ENCODE measurements around the gene MAPK7. TPM values are rescaled to one million over a fixed set of nuclear protein-coding genes. Genes with fewer than 3 reads are reported as not detected.

Gene MAPK7
- total and polyA plus RNA-seq, 2 of the 4 experiments (the other 2 are of a cell fraction), result 9.7 to 25.4 TPM

DNA sequence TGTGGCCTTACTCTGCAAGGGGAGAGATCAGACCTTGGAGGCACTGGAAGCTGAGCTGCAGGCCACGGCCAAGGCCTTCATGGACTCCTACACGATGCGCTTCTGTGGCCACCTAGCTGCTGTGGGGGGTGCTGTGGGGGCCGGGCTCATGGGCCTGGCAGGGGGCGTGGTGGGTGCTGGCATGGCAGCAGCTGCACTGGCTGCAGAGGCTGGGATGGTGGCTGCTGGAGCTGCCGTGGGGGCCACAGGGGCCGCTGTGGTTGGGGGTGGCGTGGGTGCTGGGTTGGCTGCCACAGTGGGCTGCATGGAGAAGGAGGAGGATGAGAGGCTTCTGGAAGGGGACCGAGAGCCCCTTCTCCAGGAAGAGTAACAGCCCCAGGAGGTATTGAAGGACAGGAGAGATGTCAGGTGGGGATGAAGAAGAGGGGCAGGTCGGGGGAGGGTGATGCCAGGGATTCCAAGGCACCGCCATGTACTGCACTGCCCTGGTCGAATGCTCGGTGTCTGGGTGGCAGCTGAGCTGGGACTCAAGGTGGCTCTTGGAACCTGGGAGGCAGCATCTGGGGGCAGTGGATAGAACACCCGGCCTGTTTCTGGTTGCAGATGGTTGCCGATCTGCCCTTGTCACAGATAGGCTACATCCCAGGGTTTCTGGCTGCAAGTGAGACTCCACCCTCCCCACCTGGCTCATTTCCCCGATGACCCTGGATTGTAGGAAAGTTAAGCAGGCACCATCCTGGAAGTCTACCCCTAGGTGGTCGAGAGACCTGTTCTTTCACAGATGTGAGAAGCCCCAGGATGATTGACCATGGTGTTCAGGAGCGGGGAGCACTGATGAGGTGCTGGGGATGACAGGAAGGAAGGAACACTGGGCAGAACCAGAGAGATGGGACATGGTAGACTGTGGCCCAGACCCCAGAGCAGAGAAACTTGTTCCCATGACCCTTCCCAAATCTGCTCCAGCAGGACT is 37.8 kb downstream of the MAPK7 start:
- ChIA-PET CTCF (no interaction called here), POLR2A (ENCODE audit: unreplicated experiment) (no interaction called here)
- Histone ChIP-seq H3K14ac (replicated peaks; ENCODE audit: low read depth, low read length) (no peak overlapping the region), H3K4me2 (ENCODE audit: low read depth, low read length) (no peak overlapping the region), H2BK5ac (ENCODE audit: low read depth, low read length, poor library complexity, severe bottlenecking) (no peak overlapping the region), H3K27me3 (ENCODE audit: control insufficient read depth, insufficient read depth, low read length) (peaks cover 2% of the 10 kb centered on the region), H3K56ac (ENCODE audit: extremely low read depth, insufficient read depth, low read length) (no peak overlapping the region), H2AFZ (replicated peaks; ENCODE audit: low read length, poor library complexity) (no peak overlapping the region), H3K4me1 (ENCODE audit: control insufficient read depth, insufficient read depth, low read length) (peaks cover 9% of the 10 kb centered on the region), H3K27ac (ENCODE audit: insufficient read depth, low read length) (no peak overlapping the region), H3K9me1 (ENCODE audit: insufficient read depth, low read length) (no peaks in the 10 kb centered on the region), H3K9me3 (ENCODE audit: control insufficient read depth, insufficient read depth, low read length) (no peaks in the 10 kb centered on the region; the same call in 1 of the 2 replicates), H2BK20ac (ENCODE audit: low read depth, low read length) (no peak overlapping the region), H2AK5ac (ENCODE audit: low read depth, low read length) (no peak overlapping the region), H4K5ac (ENCODE audit: low read depth, low read length) (no peak overlapping the region), H4K8ac (ENCODE audit: low read depth in 2 of 2, low read length in 2 of 2) (no peak overlapping the region), H3K23ac (ENCODE audit: low read depth, low read length) (no peak overlapping the region), H2BK15ac (ENCODE audit: low read depth, low read length) (no peak overlapping the region), H4K91ac (ENCODE audit: insufficient read depth, low read depth, low read length) (no peak overlapping the region), H2BK120ac (ENCODE audit: low read depth, low read length) (no peak overlapping the region), H4K20me1 (ENCODE audit: insufficient read depth, low read length) (no peaks in the 10 kb centered on the region), H3K4me3 (ENCODE audit: insufficient read depth, low read depth, low read length) (no peak overlapping the region), H3K9ac (ENCODE audit: low read depth, low read length) (no peak overlapping the region), H3K36me3 (ENCODE audit: control insufficient read depth, insufficient read depth, low read length) (no peaks in the 10 kb centered on the region), H3K79me1 (ENCODE audit: low read depth in 1 of 2, low read length in 2 of 2) (no peaks in the 10 kb centered on the region), H3K18ac (ENCODE audit: low read depth, low read length) (no peak overlapping the region), H3K4ac (ENCODE audit: low read depth, low read length) (no peak overlapping the region), H2AK9ac (replicated peaks; ENCODE audit: low read depth, low read length, poor library complexity) (no peak overlapping the region)
- BruUV-seq (replicated peaks), result no TSS peak
- intact Hi-C loops (cut with micrococcal nuclease) (no loop called here), in situ Hi-C loops (cut with MboI; ENCODE audit: low sequenced_read_pairs) (no loop called here), dilution Hi-C loops (cut with HindIII; ENCODE audit: low sequenced_read_pairs, unreplicated experiment) (no loop called here)
- WGBS, 2 experiments (ENCODE audit: extremely low coverage in 2 of 2, insufficient read length in 1 of 2), result 90% methylated on average over 10 of the region's 18 CpGs; no CpG with 5 or more reads in 1 of the 2 experiments
- ATAC-seq (ENCODE audit: low read depth) (no peak), DNase-seq (no peak)
- TF ChIP-seq RAD21 (IDR thresholded peaks at IDR 0.05; ENCODE audit: low read length) (no peak), MAFK (IDR thresholded peaks at IDR 0.05; ENCODE audit: low read depth, low read length) (no peak), SMC3 (IDR thresholded peaks at IDR 0.05; ENCODE audit: low read depth, low read length) (no peak), ELK1 (IDR thresholded peaks at IDR 0.05; ENCODE audit: borderline replicate concordance, low read depth, low read length) (no peak), RCOR1 (IDR thresholded peaks at IDR 0.05; ENCODE audit: insufficient replicate concordance, low read length) (no peak), POLR2A (IDR thresholded peaks at IDR 0.05; ENCODE audit: low read depth, low read length) (no peak), CEBPB (IDR thresholded peaks at IDR 0.05; ENCODE audit: low read depth, low read length) (no peak), CHD1 (IDR thresholded peaks at IDR 0.05; ENCODE audit: low read depth, low read length) (no peak), FOS (IDR thresholded peaks at IDR 0.05; ENCODE audit: low read depth, low read length) (no peak), RFX5 (IDR thresholded peaks at IDR 0.05; ENCODE audit: low read depth, low read length) (no peak), BHLHE40 (IDR thresholded peaks at IDR 0.05; ENCODE audit: low read depth, low read length) (no peak), MAZ (IDR thresholded peaks at IDR 0.05; ENCODE audit: borderline replicate concordance, low read depth, low read length) (no peak), NFE2L2 (IDR thresholded peaks at IDR 0.05; ENCODE audit: low read depth, low read length) (no peak)
- TF ChIP-seq, protein P1, sequence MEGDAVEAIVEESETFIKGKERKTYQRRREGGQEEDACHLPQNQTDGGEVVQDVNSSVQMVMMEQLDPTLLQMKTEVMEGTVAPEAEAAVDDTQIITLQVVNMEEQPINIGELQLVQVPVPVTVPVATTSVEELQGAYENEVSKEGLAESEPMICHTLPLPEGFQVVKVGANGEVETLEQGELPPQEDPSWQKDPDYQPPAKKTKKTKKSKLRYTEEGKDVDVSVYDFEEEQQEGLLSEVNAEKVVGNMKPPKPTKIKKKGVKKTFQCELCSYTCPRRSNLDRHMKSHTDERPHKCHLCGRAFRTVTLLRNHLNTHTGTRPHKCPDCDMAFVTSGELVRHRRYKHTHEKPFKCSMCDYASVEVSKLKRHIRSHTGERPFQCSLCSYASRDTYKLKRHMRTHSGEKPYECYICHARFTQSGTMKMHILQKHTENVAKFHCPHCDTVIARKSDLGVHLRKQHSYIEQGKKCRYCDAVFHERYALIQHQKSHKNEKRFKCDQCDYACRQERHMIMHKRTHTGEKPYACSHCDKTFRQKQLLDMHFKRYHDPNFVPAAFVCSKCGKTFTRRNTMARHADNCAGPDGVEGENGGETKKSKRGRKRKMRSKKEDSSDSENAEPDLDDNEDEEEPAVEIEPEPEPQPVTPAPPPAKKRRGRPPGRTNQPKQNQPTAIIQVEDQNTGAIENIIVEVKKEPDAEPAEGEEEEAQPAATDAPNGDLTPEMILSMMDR (conservative IDR thresholded peaks at IDR 0.05; ENCODE audit: low read depth, low read length), result no peak
- TF ChIP-seq, protein P2, sequence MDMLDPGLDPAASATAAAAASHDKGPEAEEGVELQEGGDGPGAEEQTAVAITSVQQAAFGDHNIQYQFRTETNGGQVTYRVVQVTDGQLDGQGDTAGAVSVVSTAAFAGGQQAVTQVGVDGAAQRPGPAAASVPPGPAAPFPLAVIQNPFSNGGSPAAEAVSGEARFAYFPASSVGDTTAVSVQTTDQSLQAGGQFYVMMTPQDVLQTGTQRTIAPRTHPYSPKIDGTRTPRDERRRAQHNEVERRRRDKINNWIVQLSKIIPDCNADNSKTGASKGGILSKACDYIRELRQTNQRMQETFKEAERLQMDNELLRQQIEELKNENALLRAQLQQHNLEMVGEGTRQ (IDR thresholded peaks at IDR 0.05; ENCODE audit: low read depth, low read length), result no peak

Measured in IMR-90 (cell line).